GM12874 (cell line): Measurements from ENCODE around the gene PRKAB1.

Source experiments
- TF ChIP-seq, protein P1 (sequence below): IDR thresholded peaks from 2 replicates; pipeline ENCODE4 v1.5.1; 2011; ENCODE audit warnings: low read depth, mild to moderate bottlenecking, control low read depth, low read length, moderate library complexity; ENCODE audit not compliant: insufficient read depth

Gene PRKAB1

DNA sequence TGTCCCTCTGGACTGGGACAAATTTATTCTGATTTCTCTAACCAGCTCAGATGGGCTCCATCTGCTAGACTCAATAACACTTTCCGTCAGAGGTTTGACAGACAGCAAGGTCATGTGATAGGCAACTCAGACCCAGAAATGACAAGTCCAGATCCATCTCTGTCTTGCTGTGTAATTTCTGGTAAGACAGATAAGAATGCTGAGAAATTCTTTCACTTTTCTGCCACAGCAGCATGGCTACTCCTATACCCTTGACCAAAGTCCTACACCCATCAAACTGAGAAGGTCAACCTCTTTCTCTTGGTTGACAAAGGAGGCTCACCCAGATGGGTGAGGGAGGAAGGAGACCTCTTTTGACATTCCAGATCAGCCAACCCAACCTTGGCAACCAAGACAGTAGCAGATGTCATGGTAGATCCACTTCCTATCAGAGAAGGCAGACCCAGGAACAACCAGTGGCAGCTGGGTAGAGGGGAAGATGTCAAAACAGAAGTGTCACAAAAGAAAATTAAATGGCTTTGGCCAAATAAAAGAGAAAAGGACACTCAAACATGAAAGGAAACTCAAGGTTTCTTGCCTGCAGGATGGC is 36.9 kb upstream of the PRKAB1 start:
- TF ChIP-seq, protein P1, sequence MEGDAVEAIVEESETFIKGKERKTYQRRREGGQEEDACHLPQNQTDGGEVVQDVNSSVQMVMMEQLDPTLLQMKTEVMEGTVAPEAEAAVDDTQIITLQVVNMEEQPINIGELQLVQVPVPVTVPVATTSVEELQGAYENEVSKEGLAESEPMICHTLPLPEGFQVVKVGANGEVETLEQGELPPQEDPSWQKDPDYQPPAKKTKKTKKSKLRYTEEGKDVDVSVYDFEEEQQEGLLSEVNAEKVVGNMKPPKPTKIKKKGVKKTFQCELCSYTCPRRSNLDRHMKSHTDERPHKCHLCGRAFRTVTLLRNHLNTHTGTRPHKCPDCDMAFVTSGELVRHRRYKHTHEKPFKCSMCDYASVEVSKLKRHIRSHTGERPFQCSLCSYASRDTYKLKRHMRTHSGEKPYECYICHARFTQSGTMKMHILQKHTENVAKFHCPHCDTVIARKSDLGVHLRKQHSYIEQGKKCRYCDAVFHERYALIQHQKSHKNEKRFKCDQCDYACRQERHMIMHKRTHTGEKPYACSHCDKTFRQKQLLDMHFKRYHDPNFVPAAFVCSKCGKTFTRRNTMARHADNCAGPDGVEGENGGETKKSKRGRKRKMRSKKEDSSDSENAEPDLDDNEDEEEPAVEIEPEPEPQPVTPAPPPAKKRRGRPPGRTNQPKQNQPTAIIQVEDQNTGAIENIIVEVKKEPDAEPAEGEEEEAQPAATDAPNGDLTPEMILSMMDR = no peak

DNA sequence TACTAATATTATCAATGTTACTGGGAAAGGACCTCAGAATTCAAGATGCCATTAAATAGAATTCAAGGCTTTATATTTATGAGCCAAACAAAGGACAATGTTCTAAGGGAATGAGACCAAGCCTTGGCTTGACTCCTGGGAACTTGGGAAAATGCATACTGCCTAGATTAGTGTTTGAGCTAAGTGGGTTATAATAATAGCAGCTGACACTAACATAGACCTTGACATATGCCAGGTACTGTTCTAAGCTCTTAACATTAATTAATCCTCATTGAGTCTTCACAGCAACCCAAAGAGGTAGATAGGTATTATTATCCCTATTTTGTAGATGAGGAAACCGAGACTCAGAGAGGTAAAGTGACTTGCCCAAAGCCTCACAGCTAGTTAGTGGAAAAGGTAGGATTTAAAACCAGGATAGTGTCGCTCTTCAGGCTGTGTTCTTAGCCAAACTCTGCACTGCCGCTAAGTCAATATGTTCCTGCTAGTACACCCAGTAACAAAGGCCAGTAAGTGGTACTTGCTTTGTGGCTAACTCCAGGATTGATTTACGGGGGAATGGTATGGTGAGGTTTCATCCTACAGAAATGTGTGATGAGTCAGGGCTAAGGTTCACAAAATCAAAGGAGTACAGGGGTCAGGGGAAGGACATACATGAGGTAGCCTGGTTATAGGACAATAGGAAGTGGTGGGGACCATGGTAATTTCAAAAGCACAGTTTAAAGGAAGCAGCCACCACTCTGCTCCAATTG is 35.8 kb upstream of the PRKAB1 start:
- TF ChIP-seq, protein P1 = no peak

DNA sequence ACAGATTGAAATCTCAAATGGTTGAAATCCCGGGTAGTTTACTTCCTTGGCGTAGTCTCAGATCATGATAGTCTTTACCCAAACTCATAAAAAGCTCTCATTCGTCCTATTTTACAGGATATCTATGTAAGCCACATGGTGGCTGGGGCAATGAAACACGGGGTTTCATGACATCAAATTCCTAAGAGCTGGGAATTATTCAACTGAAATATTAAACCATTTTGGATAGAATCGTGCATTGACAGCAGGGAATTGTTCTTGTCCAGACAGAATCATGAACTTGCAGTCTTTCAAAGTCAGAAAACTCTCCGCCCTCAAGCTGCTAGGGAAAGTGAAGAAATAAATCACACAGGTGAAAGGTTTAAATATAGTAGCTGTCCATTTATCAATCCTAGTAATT is 33.2 kb upstream of the PRKAB1 start:
- TF ChIP-seq, protein P1 = no peak

DNA sequence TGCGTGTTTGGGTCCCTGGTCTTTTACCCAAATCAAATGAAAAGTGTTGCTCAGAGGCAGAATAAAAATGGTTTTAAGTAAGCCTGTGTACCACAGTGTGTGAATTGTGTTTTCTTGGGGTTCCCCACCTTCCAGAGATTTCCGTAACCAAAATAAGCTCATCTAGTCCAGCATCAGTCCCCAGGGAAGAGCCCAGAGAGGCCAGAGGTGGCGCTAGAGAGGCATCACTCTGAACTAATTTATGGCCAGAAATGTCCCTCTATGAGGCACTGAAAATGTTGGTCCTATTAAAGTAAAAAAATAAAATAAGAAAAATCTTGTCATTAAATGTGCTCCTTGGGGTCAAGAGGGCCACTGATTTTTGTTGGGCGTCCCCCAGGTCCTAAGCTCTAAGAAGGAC is 24.9 kb upstream of the PRKAB1 start:
- TF ChIP-seq, protein P1 = peak; percentile 34; the same call in 1 of the 2 replicates

DNA sequence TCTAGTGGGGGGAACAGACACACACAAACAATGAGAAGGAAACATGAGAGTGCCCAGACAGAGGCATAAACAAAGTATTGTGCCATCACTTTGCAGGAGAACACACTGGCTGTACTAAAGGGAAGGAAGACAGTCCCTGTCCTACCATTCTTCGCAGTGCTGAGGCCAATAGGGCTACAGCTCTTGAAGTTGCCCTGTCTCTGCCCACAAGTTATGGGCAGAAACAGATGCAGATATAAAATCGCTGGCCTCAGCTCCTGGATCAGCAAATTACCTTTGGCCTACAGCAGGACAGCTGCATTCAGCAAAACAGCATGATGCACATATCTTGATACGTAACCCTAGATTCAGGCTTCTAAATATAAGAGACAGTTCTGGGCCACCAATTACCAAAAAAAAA is 23.0 kb upstream of the PRKAB1 start:
- TF ChIP-seq, protein P1 = no peak

DNA sequence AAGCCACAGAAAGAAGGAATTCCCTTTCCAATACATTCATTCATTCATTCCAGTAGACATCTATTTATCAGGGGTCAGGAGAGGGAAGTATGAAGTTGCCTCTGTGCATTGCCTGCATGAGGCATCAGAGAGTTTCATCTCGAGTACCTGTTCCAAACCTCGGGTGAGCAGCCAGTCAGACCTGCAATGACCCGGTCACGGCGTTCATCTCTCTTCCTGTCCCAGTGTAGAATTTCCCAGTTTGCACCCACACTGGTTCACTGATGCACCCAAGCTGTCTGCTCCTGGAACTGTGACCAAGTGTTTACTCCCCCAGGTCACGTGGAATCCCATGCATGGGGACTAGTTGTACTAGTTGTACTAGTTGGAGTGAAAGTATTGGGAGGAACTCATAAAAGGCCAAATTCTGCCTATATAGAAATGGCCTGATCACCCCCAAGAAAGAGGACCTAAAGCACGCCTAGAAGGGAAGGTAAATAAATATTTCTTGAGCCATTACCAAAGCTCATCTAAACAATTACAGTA is 22.3 kb upstream of the PRKAB1 start:
- TF ChIP-seq, protein P1 = no peak

DNA sequence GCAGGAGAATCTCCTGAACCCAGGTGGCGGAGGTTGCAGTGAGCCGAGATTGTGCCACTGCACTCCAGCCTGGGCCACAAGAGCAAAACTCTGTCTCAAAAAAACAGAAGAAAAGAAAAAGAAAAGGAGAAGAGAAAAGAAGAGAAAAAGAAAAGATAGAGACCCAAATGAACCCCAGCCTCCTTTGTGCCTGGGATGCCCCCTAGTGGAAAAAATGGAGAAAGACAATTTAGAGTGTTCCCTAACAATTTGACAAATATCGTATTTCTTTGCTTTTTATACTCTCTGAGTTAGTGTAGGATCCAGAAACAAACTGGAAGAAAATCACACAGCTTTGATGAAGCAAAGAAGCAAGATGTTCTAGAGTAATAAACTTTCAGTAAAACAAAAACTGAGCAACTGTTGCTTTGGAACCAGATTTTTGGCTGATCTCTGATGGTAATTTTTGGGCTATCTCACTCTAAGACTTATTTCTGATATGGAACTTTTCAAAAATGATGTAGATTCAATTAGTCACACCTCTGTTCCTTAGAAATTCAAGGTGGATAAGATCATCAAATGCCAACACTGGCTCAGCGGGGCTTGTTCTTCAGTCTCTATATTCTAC is 18.6 kb upstream of the PRKAB1 start:
- TF ChIP-seq, protein P1 = peak; percentile 68
